ENCODE results near the gene MEGF6. TPM values are rescaled to one million over a fixed set of nuclear protein-coding genes. Genes with fewer than 3 reads are reported as not detected.

Gene MEGF6
- total and polyA plus RNA-seq, 9 of the 15 experiments (the other 6 are each of a cell fraction or from before 2014, with no cell fraction given) = 0.03 to 1.7 (median 0.24) TPM; not detected in 3

- TF ChIP-seq ZNF407 (IDR thresholded peaks at IDR 0.05; ENCODE audit: low read depth) = no peak
- peak; percentile 91 for TF ChIP-seq ELF1 (tag; IDR thresholded peaks at IDR 0.05)
- TF ChIP-seq HLTF (IDR thresholded peaks at IDR 0.05) = no peak
- TF ChIP-seq, protein P1, sequence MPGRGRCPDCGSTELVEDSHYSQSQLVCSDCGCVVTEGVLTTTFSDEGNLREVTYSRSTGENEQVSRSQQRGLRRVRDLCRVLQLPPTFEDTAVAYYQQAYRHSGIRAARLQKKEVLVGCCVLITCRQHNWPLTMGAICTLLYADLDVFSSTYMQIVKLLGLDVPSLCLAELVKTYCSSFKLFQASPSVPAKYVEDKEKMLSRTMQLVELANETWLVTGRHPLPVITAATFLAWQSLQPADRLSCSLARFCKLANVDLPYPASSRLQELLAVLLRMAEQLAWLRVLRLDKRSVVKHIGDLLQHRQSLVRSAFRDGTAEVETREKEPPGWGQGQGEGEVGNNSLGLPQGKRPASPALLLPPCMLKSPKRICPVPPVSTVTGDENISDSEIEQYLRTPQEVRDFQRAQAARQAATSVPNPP (IDR thresholded peaks at IDR 0.05; ENCODE audit: borderline replicate concordance, insufficient read depth, insufficient read length) = no peak
- no peak for TF ChIP-seq ZSCAN32 (CRISPR knock-in tag; IDR thresholded peaks at IDR 0.05)
- peak; percentile 51; the same call in 1 of the 2 replicates for TF ChIP-seq HCFC1 (IDR thresholded peaks at IDR 0.05; ENCODE audit: low read depth, low read length)
- no peak for TF ChIP-seq MECOM (CRISPR knock-in tag; IDR thresholded peaks at IDR 0.05)
- TF ChIP-seq ZNF76 (CRISPR knock-in tag; IDR thresholded peaks at IDR 0.05; ENCODE audit: borderline replicate concordance) = no peak
- TF ChIP-seq NR4A1 (CRISPR knock-in tag; IDR thresholded peaks at IDR 0.05) = no peak
- TF ChIP-seq NR4A1 (tag; IDR thresholded peaks at IDR 0.05) = no peak
- TF ChIP-seq SRSF7 (optimal IDR thresholded peaks at IDR 0.05; ENCODE audit: low read depth, low read length) = no peak
- TF ChIP-seq, protein P2, sequence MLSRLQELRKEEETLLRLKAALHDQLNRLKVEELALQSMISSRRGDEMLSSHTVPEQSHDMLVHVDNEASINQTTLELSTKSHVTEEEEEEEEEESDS (CRISPR knock-in tag; IDR thresholded peaks at IDR 0.05) = no peak
- no peak for TF ChIP-seq MEF2A (IDR thresholded peaks at IDR 0.05; ENCODE audit: control insufficient read depth, low read depth, low read length)
- no peak for TF ChIP-seq SIRT6 (IDR thresholded peaks at IDR 0.05; ENCODE audit: low read depth, low read length)
- no peak for TF ChIP-seq TCF7 (IDR thresholded peaks at IDR 0.05; ENCODE audit: borderline replicate concordance)
- TF ChIP-seq, protein P3, sequence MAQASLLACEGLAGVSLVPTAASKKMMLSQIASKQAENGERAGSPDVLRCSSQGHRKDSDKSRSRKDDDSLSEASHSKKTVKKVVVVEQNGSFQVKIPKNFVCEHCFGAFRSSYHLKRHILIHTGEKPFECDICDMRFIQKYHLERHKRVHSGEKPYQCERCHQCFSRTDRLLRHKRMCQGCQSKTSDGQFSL (CRISPR knock-in tag; IDR thresholded peaks at IDR 0.05) = no peak
- TF ChIP-seq, protein P3 (tag; IDR thresholded peaks at IDR 0.05) = no peak
- no peak for TF ChIP-seq PML (IDR thresholded peaks at IDR 0.05; ENCODE audit: low read length)
Observed at GRCh38 chr1:3624200-3625136, 13.2 kb upstream of the MEGF6 start, which contains the start of gene TPRG1L (continued).

All from K562 (cell line).